ENCODE results near the gene FCF1.

- TF ChIP-seq CTCF (IDR thresholded peaks at IDR 0.05) (no peak), POLR2A (IDR thresholded peaks at IDR 0.05) (no peak)
Observed at GRCh38 chr14:74771399-74771798, 58.5 kb downstream of the FCF1 start.
